Dendritic cell treated with granulocyte-macrophage colony-stimulating factor and Interleukin-4, amounts not matched to agents 40 ng/mL and 50 ng/mL, for 4 days (primary cell): ENCODE measurements around the gene KRT20.

ENCODE experiments used
- H3K27ac Mint-ChIP-seq: one replicate; pipeline ENCODE4 v1.8.0; 2022; ENCODE audit warnings: mild to moderate bottlenecking, mixed read lengths
- H3K27me3 Mint-ChIP-seq: one replicate; pipeline ENCODE4 v1.8.0; 2022; ENCODE audit warnings: mild to moderate bottlenecking, mixed read lengths
- H3K36me3 Mint-ChIP-seq: one replicate; pipeline ENCODE4 v1.8.0; 2022; ENCODE audit warnings: low read depth, mixed read lengths
- H3K4me1 Mint-ChIP-seq: one replicate; pipeline ENCODE4 v1.8.0; 2022; ENCODE audit warnings: low read depth, mixed read lengths
- H3K4me3 Mint-ChIP-seq: one replicate; pipeline ENCODE4 v1.8.0; 2022; ENCODE audit warnings: mild to moderate bottlenecking, moderate library complexity, mixed read lengths
- H3K9me3 Mint-ChIP-seq: one replicate; pipeline ENCODE4 v1.8.0; 2022; ENCODE audit warnings: mixed read lengths
- intact Hi-C: fragments of 100-400 bp; cut with micrococcal nuclease; formaldehyde crosslinking; loops from one replicate; pipeline ENCODE4 v1.15.0; 2022

KRT20 gene

DNA sequence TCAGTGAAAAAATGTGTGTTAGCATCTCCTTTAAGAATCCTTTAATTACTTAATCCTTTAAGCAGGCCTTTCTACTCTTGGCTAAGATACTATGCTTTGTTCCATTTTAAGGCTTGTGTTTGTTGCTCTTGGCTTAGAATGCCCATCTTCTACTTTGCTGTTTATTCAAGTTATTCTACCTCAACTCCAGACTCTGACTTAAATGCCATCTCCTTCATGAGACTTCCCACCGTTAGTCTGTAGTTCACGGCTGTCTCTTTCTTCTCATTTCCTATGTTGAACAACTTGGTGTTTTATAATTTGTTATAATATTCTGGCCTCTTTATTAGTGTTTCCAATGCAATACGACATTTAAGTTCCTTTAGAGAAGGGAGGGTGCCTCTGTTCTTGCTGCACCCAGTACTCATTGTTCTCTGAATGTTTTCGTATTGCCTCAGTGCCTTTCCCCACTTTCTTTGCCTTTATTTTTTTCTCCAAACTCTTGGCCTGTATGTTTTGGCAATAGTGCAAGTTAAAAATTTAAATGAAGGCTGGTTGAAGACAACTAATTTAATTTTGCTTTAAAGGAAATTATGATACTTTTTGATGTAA lies 56.5 kb downstream of the KRT20 start:
- Mint-ChIP-seq H3K4me3 (no peak overlapping the region), H3K9me3 (no peaks in the 10 kb centered on the region), H3K27me3 (peaks cover 31% of the 10 kb centered on the region), H3K27ac (no peak overlapping the region), H3K4me1 (no peaks in the 10 kb centered on the region), H3K36me3 (no peaks in the 10 kb centered on the region)
- intact Hi-C loops: no loop called here

DNA sequence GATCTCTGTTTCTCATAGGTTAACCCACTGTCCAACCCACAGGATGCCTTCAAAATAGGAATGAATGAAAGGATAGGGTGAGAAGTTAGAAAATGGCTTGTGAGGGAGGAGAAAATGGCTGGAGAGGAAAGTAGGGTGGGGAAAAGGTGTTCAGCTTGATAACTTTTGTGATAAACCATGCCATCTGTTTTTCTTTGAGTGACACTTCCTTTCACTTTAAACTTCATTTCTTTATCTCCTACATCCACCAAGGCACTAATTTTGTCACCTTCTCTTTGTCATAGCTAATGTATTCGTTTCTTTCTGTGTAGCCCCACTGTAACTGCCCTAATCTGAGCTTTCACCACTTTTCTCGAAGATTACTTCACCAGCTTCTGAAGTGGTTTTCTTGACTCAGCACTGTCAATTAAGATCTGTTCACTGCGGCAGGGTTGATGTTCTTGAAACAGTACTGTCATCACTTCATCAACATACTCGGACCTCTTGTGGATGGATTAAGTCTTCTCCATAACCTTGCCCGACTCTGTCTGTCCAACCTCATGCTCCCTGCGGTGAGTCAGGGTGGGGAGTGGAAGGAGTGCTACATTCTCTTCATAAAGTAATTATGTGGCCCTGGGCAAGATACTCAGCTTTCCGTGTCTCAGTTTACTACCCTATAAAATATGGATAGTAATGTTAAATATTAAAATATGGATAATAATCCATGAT lies 57.1 kb downstream of the KRT20 start:
- intact Hi-C loops: no loop called here
- Mint-ChIP-seq H3K9me3 (no peaks in the 10 kb centered on the region), H3K4me3 (no peak overlapping the region), H3K27me3 (peaks cover 31% of the 10 kb centered on the region), H3K4me1 (no peaks in the 10 kb centered on the region), H3K36me3 (no peaks in the 10 kb centered on the region), H3K27ac (no peak overlapping the region)
